NCI-H446 (cell line): ENCODE data around the gene CYP2E1.
"Not testable (repeated sequence)": the region's sequence is repeated elsewhere in the genome, so short reads cannot be mapped to it uniquely, and the experiment has no call there.

Experiments
- DNase-seq, 2 experiments: peaks; one replicate each; lab custom pipeline; 2025; lab: John Stamatoyannopoulos, UW

CYP2E1 gene

DNA sequence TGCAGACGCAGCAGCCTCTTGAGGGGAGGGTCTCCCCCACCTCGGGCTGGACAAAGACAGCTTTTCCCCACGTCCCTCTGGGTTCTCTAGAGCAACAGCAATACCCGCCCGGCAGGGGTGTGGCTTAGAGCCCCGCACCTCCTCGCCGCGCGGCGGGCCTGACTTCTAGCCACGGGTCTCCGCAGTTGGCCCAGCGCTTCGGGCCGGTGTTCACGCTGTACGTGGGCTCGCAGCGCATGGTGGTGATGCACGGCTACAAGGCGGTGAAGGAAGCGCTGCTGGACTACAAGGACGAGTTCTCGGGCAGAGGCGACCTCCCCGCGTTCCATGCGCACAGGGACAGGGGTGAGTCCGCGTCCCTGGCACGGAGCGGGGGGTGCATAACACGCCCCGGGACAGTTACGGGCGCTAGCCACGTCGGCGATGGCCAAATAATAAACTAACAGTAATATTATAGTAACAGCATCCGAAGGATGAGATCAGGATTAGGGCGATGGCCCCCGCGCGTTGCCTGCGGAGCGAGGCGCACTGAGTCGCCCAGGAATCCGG, 1.2 kb downstream of the CYP2E1 start:
- no peak for DNase-seq

GRCh38 chr10:133528845-133529575, 1.8 kb downstream of the CYP2E1 start:
- no peak for DNase-seq

- DNase-seq, result no peak
Measured at GRCh38 chr10:133529576-133529946, 2.4 kb downstream of the CYP2E1 start.

DNA sequence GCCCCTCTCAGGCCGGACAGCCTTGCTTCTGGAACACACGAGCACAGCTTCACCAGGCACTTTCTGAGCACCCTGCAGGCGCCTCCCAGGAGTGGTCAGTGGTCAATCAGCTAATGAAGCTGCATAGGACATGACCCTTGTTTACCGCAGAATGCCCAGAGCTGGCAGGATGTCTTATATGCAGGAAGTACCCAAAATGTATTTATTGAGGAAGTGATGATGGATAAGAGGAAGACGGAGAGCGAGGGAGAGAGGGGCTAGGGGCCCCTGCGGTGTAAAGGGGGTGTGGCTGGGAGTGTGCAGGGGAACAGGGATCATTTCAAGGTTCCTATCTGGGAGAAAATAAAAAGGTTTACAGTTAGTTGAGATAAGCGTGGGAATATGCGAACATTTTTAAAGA, 3.3 kb downstream of the CYP2E1 start:
- DNase-seq, result no peak

- DNase-seq, result no peak
Measured at GRCh38 chr10:133532871-133533270, 5.7 kb downstream of the CYP2E1 start.

DNA sequence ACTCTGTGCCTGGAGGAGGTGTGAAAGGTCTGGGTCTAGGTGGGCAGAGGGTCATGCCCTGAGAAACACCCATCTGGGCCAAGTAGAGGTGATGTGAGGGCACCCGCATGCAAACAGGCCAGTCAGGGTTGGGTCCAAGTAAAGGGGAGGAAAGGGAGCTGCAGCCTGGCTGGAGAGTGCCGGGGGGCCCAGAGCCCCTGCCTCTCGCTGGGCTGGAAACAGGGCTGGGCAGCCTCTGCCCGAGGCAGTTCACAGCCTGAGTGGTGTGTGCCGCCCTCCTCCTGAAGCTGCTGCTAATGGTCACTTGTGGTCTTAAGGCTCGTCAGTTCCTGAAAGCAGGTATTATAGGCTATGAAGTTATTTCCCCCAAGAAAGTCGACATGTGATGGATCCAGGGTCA, 7.3 kb downstream of the CYP2E1 start:
- DNase-seq, result no peak

DNA sequence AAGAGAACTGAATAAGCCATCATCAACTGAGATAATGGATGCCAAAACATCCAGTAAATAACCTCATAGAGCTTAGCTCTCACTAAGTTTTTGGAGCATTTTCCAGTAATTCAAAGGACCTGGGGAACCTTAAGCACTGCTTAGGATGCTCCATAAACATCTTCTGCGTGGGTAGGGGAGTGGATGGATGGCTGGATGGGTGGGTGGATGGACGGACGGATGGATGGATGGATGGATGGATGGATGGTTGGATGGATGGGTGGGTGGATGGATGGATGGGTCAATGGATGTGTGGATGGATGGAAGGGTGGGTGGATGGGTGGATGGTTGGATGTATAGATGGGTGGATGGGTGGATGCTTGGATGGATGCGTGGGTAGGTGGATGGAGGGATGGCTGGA, 9.0 kb downstream of the CYP2E1 start:
- no peak for DNase-seq

DNA sequence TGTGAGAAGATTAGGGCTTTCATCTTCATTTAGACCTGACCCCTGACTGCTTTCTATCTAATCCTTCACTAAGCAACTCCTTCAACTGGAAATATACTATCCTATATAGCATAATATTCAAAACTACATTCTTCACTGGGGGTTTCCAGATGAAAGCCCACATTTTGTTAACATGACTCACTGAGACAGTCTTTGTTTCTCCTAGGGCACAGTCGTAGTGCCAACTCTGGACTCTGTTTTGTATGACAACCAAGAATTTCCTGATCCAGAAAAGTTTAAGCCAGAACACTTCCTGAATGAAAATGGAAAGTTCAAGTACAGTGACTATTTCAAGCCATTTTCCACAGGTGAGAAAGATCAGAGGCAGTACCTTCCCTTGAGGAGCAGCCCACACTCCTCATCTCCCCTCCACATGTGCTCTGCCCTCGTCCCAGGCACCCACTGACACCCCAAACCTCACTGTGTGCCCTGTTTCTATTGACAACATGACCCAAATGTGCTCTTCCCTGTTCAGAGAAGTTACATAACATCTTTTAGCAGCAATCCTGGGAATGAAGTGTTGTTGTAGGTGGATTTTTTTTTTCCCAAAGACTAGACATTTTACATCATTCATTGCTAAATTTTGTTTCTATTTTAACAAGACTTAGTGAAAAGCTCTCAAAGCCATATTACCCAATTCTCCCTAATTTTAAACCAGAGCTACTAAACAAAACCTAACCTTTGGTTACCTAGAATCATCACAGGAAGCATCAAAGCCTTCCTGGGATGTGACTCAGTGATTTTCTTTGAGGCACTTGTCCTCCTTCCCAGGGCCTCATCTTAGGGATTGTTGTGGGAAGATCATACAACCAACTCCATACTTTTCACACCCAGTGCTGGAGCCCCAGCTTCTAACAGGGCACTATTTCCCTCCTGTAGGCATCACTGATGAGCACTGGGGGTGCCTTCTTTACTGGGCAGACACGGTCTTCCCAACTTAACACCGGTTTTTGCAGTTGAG, 10.7 kb downstream of the CYP2E1 start:
- no peak for DNase-seq

DNA sequence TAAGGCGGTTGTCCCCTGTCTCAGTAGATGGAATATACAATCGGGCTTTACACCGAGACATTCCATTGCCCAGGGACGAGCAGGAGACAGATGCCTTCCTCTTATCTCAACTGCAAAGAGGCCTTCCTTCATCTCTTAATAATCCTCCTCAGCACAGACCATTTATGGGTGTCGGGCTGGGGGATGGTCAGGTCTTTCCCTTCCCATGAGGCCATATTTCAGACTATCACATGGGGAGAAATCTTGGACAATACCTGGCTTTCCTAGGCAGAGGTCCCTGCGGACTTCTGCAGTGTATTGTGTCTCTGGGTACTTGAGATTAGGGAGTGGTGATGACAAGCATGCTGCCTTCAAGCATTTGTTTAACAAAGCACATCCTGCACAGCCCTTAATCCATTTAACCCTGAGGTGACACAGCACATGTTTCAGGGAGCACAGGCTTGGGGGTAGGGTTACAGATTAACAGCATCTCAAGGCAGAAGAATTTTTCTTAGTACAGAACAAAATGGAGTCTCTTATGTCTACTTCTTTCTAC, 14.3 kb downstream of the CYP2E1 start:
- not testable (repeated sequence) for DNase-seq

DNA sequence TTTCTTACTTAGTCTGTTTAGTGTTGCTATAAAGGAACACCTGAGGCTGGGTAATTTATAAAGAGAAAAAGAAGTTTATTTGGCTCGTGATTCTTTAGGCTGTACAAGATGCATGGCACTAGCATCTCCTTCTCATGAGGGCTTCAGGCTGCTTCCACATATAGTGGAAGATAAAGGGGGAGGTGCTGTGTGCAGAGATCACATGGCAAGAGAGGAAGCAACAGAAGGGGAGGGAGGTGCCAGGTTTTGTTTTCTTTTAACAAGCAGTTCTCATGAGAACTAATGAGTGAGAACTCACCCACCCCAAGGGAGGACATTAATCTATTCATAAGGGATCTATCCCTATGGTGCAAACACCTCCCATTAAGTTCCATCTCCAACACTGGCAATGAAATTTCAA, 17.3 kb downstream of the CYP2E1 start:
- DNase-seq, result no peak

DNA sequence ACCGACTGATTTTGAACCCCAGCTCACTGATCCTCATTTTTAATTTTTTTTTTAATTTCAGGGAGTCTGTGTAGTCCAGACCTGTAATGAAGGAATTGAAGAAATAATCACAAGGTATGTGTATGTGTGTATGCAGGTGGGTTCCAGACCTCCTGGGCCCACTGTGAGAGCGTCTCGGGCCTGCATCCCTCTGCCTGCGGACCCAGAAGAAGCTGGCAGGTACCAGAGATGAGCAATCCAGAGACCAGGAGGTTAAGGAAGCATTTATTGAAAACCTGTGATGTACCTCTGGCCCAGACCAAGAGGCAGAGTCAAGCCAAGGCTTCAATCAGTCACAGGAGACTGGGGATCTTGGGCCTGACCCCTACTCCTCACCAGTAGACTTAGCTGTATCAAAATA, 27.4 kb downstream of the CYP2E1 start:
- no peak for DNase-seq

GRCh38 chr10:133555521-133555920, 28.4 kb downstream of the CYP2E1 start:
- no peak for DNase-seq

GRCh38 chr10:133557381-133557780, 30.2 kb downstream of the CYP2E1 start:
- DNase-seq, result no peak

GRCh38 chr10:133559216-133559615, 32.1 kb downstream of the CYP2E1 start:
- DNase-seq, result no peak

DNA sequence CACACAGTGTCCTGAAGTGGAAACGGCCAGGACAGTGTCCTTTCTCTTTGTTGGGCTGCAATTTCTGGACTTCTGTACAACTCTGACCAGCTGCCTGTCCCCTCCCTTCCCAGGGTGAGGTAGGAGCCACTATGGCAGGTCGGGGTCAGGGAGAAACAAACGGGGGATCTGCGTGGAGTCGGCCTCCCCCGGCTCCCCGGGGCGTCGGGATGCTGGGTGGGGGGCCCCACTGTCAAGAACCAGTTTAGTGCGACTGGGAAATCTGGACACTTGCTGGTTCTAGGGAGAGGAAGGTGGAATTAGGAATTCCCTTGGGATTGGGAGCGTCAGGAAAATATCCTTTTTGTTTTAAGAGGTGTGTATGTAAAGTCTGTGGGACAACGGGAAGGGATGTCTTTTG, 37.7 kb downstream of the CYP2E1 start:
- no peak for DNase-seq

DNA sequence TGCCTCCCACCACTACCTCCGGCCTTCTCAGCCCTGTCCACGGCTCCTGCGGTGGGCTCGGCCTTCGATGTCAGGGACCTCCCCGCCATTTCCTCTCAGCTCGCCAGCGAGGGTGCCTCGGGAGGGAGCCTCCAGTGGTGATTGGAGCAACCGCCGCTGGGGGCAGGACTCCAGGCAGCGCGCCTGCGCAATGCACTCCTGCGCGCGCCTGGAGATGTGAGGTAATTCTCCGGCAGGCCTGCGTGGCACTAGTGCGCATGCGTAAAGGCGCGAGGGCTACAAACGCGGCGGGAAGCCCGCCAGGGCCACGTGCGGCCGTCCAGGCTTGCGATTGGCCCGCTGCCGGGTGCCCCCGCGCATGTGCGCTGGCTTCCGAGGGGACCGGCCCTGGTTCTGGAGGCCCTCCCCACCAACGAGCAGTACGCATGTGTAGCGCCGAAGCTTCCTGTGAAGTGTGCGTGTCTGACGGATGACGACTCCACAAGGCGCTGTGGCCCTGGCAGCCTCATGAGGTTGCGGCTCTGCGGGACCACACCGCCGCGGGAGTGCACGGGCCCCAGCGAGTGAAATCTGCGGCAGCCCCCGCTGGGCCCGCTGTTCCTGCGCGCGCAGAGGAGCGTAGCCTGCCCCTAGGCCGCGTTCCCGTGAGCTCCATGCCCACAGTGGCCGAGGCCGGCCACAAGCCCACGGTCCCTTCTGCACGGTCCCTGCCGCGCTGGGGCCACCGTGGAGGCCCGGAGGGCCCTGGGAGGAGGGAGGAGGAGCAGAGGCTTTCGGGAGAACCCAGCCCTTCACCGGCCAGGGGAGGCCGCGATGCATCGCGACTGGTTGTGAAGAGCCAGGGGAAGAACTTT, 38.5 kb downstream of the CYP2E1 start, which contains the start of gene SYCE1:
SYCE1 (minus strand) TSS at position 143 of the 854 bp plus-strand sequence; CDS start at position 89, 54 bp downstream.
- DNase-seq, result no peak

GRCh38 chr10:133567119-133567518, 40.0 kb downstream of the CYP2E1 start:
- no peak for DNase-seq

DNA sequence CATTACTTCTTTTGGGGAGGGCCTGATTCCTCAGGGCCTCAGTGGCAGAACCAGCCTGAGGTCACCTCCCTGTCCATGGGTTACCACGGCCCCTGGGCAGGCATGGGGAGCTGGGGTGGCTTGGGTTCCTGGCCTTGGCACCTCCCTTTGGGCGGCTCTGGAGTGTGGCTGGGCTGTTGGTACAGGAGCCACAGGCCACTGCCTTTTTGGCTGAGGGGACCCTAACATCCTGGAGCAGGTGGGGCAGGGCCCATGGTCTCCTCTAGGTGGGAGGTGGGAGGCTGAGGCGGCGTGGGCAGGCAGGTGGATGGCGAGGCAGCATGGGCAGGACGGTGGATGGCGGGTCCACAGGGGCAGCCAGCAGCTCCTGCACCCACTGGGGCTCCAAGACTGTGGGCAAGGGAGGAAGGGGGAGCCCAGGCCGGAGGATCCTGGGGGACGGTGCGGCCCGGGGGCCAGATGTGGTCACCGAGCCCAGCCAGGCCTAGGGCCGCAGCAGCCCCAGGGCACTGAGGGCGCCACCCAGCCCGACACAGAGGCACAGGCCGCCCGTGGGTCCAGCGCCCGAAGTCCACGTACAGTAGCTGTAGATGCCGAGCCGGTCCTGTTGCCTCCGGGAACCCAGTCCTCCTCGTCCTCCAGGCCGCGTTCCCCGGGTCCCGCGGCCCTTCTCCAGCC, 40.6 kb downstream of the CYP2E1 start:
- DNase-seq, result no peak

GRCh38 chr10:133568287-133568614, 41.1 kb downstream of the CYP2E1 start:
- DNase-seq, result no peak

DNA sequence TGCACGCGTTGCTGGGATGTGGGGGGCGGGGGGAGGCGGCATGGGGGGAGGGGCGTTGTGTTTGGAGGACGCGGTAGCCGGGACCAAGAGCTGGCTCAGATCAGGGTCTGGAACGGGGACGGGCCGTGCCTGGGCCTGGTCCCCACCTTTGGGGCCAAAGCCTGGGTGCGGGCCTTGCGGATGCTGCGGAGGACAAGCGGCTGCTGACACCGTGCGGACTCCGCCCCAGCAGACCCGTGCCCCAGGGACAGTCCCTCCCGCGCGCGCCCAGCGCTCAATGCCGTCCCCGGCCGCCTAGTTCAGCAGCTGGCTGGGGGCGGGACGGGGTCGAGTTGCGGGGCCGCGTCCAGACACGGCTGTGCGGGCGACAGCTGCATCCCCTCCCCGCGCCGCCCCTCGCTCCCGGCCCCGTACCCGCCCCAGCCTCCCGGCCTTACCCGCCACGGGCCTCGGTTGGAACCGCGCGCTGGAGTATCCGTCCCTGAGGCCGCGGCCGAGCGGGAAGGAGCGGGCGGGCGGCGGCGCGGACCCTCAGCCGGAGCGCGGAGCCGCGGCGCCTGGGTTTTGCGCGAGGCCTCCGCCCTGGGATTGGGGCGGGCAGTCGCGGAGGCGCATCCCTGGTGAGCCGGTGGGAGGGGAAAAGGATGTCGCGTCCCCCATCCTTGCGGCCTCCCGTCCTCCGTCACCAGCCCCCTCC, 41.8 kb downstream of the CYP2E1 start:
- not testable (repeated sequence) for DNase-seq
